PFSK-1 (cell line): ENCODE measurements around the gene ANKRD9.

Experiments used
- FOXP2 ChIP-seq: optimal IDR thresholded peaks from 2 replicates; pipeline ENCODE3; 2011; ENCODE audit warnings: borderline replicate concordance, control low read depth, inconsistent platforms; ENCODE audit not compliant: insufficient read depth; ENCODE audit errors: extremely low read length, extremely low read depth
- POLR2AphosphoS5 ChIP-seq: IDR thresholded peaks from 2 replicates; pipeline ENCODE4 v1.6.1; 2012; ENCODE audit warnings: low read depth, mild to moderate bottlenecking, control low read depth, low read length, moderate library complexity
- SIN3A ChIP-seq: IDR thresholded peaks from 2 replicates; pipeline ENCODE4 v1.6.1; 2012; ENCODE audit warnings: mild to moderate bottlenecking, low read length, moderate library complexity, borderline replicate concordance; ENCODE audit not compliant: insufficient read depth
- TF ChIP-seq, protein P1 (sequence below), 2 experiments: IDR thresholded peaks; 2 replicates each; pipeline versions ENCODE4 v1.6.1 to v1.8.0; 2011 to 2012; ENCODE audit warnings: low read depth in 2 of 2, low read length in 2 of 2, control low read depth in 1 of 2, inconsistent platforms in 1 of 2, mild to moderate bottlenecking in 1 of 2, moderate library complexity in 1 of 2; ENCODE audit not compliant: insufficient read depth in 1 of 2

GRCh38 chr14:102491786-102492530 is 17.6 kb downstream of the ANKRD9 start:
- TF ChIP-seq POLR2AphosphoS5: no peak
- TF ChIP-seq FOXP2: no peak
- TF ChIP-seq SIN3A: no peak
- TF ChIP-seq, protein P1, sequence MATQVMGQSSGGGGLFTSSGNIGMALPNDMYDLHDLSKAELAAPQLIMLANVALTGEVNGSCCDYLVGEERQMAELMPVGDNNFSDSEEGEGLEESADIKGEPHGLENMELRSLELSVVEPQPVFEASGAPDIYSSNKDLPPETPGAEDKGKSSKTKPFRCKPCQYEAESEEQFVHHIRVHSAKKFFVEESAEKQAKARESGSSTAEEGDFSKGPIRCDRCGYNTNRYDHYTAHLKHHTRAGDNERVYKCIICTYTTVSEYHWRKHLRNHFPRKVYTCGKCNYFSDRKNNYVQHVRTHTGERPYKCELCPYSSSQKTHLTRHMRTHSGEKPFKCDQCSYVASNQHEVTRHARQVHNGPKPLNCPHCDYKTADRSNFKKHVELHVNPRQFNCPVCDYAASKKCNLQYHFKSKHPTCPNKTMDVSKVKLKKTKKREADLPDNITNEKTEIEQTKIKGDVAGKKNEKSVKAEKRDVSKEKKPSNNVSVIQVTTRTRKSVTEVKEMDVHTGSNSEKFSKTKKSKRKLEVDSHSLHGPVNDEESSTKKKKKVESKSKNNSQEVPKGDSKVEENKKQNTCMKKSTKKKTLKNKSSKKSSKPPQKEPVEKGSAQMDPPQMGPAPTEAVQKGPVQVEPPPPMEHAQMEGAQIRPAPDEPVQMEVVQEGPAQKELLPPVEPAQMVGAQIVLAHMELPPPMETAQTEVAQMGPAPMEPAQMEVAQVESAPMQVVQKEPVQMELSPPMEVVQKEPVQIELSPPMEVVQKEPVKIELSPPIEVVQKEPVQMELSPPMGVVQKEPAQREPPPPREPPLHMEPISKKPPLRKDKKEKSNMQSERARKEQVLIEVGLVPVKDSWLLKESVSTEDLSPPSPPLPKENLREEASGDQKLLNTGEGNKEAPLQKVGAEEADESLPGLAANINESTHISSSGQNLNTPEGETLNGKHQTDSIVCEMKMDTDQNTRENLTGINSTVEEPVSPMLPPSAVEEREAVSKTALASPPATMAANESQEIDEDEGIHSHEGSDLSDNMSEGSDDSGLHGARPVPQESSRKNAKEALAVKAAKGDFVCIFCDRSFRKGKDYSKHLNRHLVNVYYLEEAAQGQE (IDR thresholded peaks at IDR 0.05; ENCODE audit: insufficient read depth in 1 of 2, low read depth in 2 of 2, low read length in 2 of 2): no peak
